Measurements from ENCODE around the gene RESP18. TPM values are rescaled to one million over a fixed set of nuclear protein-coding genes. Genes with fewer than 3 reads are reported as not detected.
A peak's percentile ranks its signal among the peaks of the same experiment; 100 is the strongest.

The RESP18 gene
- total RNA-seq, 1 experiment from 2014 or later: not detected

DNA sequence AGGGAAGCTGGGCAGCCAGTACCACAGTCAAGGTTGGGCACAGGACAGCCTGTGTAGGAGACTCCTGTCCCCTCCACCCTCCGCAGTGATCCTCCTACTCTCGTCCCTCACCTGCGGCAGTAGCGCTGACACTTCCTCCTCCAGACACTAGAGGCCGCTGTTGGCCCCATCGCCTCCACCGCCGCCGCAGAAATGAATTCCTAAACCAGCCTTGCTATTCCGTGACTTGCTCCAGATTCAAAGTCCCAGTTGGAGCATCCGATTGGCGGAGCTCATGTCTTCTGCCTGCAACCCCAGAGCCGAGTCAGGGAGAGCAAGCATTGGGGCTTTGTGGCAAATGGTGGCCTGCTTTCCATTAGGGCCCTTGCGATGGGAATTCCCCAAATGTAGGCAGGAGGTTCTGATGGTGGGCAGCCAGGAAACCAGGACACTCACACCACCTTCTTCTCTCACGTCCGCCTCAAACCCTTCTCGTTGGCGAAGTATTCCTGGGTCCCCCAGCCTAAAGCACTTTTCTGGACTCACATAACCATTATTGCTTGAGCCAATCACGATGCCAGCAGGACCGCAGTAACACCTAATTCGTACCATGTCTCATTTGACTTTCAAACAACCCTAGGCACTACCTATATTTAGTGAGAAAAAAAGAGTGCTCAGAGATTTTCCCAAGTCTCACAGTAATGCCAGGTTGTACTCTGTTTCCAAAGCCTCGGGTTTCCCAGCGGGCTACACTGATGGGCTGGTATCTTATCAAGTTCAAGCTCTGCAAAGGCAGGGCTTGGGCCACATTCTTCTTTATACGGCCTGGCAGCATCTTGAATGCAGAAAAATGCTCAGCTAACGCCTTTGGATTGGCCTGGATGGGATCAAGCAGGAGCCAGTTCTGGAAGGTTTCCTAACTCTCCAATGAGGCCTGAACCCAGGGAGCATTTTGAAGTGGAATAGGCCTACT lies 54.6 kb downstream of the RESP18 start:
- DNase-seq (ENCODE audit: low read depth): peak; percentile 80

Other genes starting within 250 kb of the RESP18 start
- gene NHEJ1, start 171.9 kb downstream of the RESP18 start, total RNA-seq (2014; rRNA removed; shearing (Covaris generic)): 13.6 and 22.0 TPM in 2 replicates
- 0.63 and 0.86 TPM in 2 replicates for gene SLC23A3, start 162.7 kb downstream of the RESP18 start, total RNA-seq (2014; rRNA removed; shearing (Covaris generic))
- gene CNPPD1, start 155.8 kb downstream of the RESP18 start, total RNA-seq (2014; rRNA removed; shearing (Covaris generic)): 36.2 and 41.3 TPM in 2 replicates
- 33.3 and 48.8 TPM in 2 replicates for gene RETREG2, start 154.5 kb downstream of the RESP18 start, total RNA-seq (2014; rRNA removed; shearing (Covaris generic))
- 31.2 and 32.3 TPM in 2 replicates for gene ZFAND2B, start 126.0 kb downstream of the RESP18 start, total RNA-seq (2014; rRNA removed; shearing (Covaris generic))
- gene ABCB6, start 113.8 kb downstream of the RESP18 start, total RNA-seq (2014; rRNA removed; shearing (Covaris generic)): 9.0 and 10.5 TPM in 2 replicates
- gene ATG9A, start 103.1 kb downstream of the RESP18 start, total RNA-seq (2014; rRNA removed; shearing (Covaris generic)): 27.1 and 56.9 TPM in 2 replicates
- 25.2 and 25.8 TPM in 2 replicates for gene ANKZF1, start 102.9 kb downstream of the RESP18 start, total RNA-seq (2014; rRNA removed; shearing (Covaris generic))
- 2.7 and 3.2 TPM in 2 replicates for gene GLB1L, start 87.3 kb downstream of the RESP18 start, total RNA-seq (2014; rRNA removed; shearing (Covaris generic))
- gene STK16, start 87.3 kb downstream of the RESP18 start, total RNA-seq (2014; rRNA removed; shearing (Covaris generic)): 5.4 and 8.9 TPM in 2 replicates
- gene TUBA4B, start 79.5 kb downstream of the RESP18 start, total RNA-seq (2014; rRNA removed; shearing (Covaris generic)): not detected in 2 replicates
- gene TUBA4A, start 78.8 kb downstream of the RESP18 start, total RNA-seq (2014; rRNA removed; shearing (Covaris generic)): 65.0 and 79.9 TPM in 2 replicates
- 19.9 and 20.2 TPM in 2 replicates for gene DNAJB2, start 53.4 kb downstream of the RESP18 start, total RNA-seq (2014; rRNA removed; shearing (Covaris generic))
- 0.21 and 1.3 TPM in 2 replicates for gene PTPRN, start 23.3 kb downstream of the RESP18 start, total RNA-seq (2014; rRNA removed; shearing (Covaris generic))
- gene DNPEP, start 55.2 kb upstream of the RESP18 start, total RNA-seq (2014; rRNA removed; shearing (Covaris generic)): 72.1 and 94.6 TPM in 2 replicates
- 0.17 and 0.77 TPM in 2 replicates for gene DES, start 85.6 kb upstream of the RESP18 start, total RNA-seq (2014; rRNA removed; shearing (Covaris generic))
- gene SPEG, start 102.1 kb upstream of the RESP18 start, total RNA-seq (2014; rRNA removed; shearing (Covaris generic)): 4.9 and 18.4 TPM in 2 replicates
- 30.0 and 47.6 TPM in 2 replicates for gene GMPPA, start 166.1 kb upstream of the RESP18 start, total RNA-seq (2014; rRNA removed; shearing (Covaris generic))
- gene ASIC4, start 181.7 kb upstream of the RESP18 start, total RNA-seq (2014; rRNA removed; shearing (Covaris generic)): 0.42 TPM in 1 of 2 replicates, not detected in the other
- 51.1 and 69.0 TPM in 2 replicates for gene CHPF, start 211.1 kb upstream of the RESP18 start, total RNA-seq (2014; rRNA removed; shearing (Covaris generic))
- gene TMEM198, start 211.3 kb upstream of the RESP18 start, total RNA-seq (2014; rRNA removed; shearing (Covaris generic)): 2.4 and 2.5 TPM in 2 replicates
- 45.3 and 58.2 TPM in 2 replicates for gene OBSL1, start 238.8 kb upstream of the RESP18 start, total RNA-seq (2014; rRNA removed; shearing (Covaris generic))
- 0.36 and 0.80 TPM in 2 replicates for gene INHA, start 239.6 kb upstream of the RESP18 start, total RNA-seq (2014; rRNA removed; shearing (Covaris generic))

Measured in Daoy (cell line).